ENCODE measurements around the gene LTB. TPM values are rescaled to one million over a fixed set of nuclear protein-coding genes. Genes with fewer than 3 reads are reported as not detected.

The LTB gene
- total and polyA plus RNA-seq, 5 experiments from 2014 or later: 450 to 1,760 (median 707) TPM

DNA sequence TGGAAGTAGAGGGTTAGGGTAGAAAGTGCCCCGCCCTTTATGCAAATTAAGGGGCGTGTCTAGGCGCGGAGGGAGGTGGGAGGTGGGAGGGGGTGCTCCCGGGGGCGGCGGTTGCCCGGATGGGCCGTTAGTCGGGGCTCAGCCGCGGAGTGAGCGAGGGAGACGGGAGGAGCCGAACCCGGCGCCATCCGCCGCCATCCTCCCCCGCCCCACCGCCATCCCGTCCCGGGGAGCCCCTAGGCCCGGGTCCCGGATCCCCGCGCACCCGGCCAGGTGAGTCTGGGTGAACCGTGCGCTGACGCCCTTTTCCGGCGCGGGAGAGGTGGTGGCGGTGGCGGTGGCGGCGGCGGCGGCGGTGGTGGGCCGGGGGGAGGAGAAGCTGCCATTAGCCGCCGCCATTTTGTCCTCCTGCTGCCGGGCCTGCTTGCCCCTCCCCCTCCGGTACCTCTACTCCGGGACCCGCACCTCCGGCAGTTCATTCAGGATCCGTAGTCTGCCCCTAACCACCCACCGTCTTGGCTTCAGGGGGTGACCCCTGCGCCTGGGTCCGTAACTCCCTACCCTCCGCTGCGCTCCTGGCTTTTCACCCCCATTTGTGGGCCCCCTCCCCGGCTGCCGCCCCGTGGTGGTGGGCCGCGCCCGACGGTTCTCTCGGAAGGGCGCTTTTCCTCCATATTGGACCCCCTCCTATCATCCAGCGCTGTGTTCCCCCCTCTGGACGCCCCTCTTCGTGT, 38.5 kb upstream of the LTB start, which contains the start of gene PRRC2A:
Gene PRRC2A, plus strand, starts transcription at position 130 of the 734 bp plus-strand sequence. CDS start 2,075 bp downstream, outside the sequence.
- ATAC-seq: peak; percentile 32 to 58
- peaks cover 0 to 38% (median 8%) of the 10 kb centered on the region in 3 donors for H3K36me3 Mint-ChIP-seq

GRCh38 chr6:31619805-31620585, 37.8 kb upstream of the LTB start:
- ATAC-seq (peak; percentile 83), DNase-seq (peak; percentile 88 to 97 (median 96))
- Mint-ChIP-seq H3K4me1 (peaks cover 31 to 60% (median 46%) of the 10 kb centered on the region in 4 donors), H3K27me3 (no peaks in the 10 kb centered on the region), H3K9me3 (no peaks in the 10 kb centered on the region), H3K27ac (peak overlapping the region; percentile 95 to 100 (median 98)), H3K36me3 (peaks cover 0 to 30% (median 6%) of the 10 kb centered on the region in 3 donors), H3K4me3 (peak overlapping the region; percentile 77 to 99 (median 94))
- POLR2A ChIA-PET: interaction anchor here (0.5 to 4.4 kb wide), 11 partner anchors 9 to 215 kb away, joined by 3 to 49 read pairs (median 4); partner anchors contain the start of genes BAG6, C6orf47, CSNK2B and DDX39B

More for the DNA sequence above, 38.5 kb upstream of the LTB start, which contains the start of gene PRRC2A:
- Mint-ChIP-seq H3K9me3 (no peaks in the 10 kb centered on the region), H3K4me3 (peak within 1 kb of the TSS; percentile 77 to 99 (median 94)), H3K4me1 (peaks cover 25 to 52% (median 39%) of the 10 kb centered on the region in 4 donors), H3K27me3 (no peaks in the 10 kb centered on the region), H3K27ac (peak within 1 kb of the TSS; percentile 95 to 100 (median 98))
- DNase-seq: peak in 4 of 10 donors; percentile 84 to 93 (median 86)
- POLR2A ChIA-PET: interaction anchor here (0.9 to 4.4 kb wide), 11 partner anchors 9 to 242 kb away, joined by 3 to 49 read pairs (median 6); partner anchors contain the start of genes BAG6, C6orf47, CSNK2B and GPANK1

DNA sequence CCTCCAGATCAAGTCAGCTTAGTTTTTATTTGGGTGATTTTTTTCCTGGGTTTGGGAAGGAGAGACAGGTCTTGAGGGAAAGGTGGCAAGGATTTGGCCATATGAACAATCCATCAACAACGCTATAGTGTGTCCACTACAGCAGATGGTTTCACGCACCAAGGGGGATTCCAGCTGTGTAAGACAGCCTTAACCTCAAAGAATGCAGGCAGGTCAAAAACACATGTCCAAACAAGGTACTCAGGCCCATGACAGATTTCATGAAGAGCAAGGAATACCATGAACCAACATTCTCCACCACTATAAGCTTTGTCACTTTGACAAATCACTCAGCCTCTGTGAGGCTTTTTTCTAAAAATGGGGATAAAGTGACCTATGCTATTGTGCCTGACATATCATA, 34.8 kb upstream of the LTB start:
- no peak for DNase-seq
- no peak for ATAC-seq
- peaks cover 0 to 2% (median under 1%) of the 10 kb centered on the region in 3 donors for H3K36me3 Mint-ChIP-seq
- no peaks in the 10 kb centered on the region for H3K27me3 Mint-ChIP-seq
- H3K4me1 Mint-ChIP-seq: peaks cover 29 to 59% (median 48%) of the 10 kb centered on the region in 4 donors
- POLR2A ChIA-PET: interaction anchor here (0.7 to 1.8 kb wide), 7 partner anchors 35 to 1356 kb away, joined by 3 to 9 read pairs (median 4); partner anchors contain the start of genes BAG6, C6orf47, LTB and MICB
- H3K9me3 Mint-ChIP-seq: no peaks in the 10 kb centered on the region
- peak overlapping the region; percentile 11 to 90 (median 82) for H3K4me3 Mint-ChIP-seq
- peak overlapping the region; percentile 86 to 97 (median 92) for H3K27ac Mint-ChIP-seq

DNA sequence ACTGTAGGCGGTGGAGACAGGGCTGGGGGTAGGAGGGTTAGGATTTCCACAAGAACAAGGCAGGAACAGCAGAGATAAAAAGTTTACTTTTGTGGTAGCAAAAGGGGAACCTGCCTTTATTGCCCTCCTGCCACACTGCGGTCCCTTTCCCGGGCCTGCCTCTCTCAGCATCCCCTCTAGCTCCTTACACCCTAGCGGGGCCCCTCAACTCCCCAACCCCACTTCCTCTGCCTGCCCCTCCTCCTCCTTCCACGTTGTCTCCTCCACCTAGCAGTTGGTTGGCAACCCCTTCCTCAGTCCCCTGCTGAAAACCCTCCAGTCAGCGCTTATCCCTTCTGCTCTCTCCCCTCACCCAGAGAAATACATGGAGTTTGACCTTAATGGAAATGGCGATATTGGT, 33.5 kb upstream of the LTB start:
- ATAC-seq (no peak), DNase-seq (peak in 8 of 10 donors; percentile 34 to 56 (median 43))
- Mint-ChIP-seq H3K36me3 (no peaks in the 10 kb centered on the region), H3K4me1 (peaks cover 22 to 49% (median 38%) of the 10 kb centered on the region in 4 donors), H3K9me3 (no peaks in the 10 kb centered on the region), H3K27ac (peak overlapping the region; percentile 86 to 97 (median 92)), H3K4me3 (peak overlapping the region; percentile 70 to 90 (median 84)), H3K27me3 (no peaks in the 10 kb centered on the region)
- POLR2A ChIA-PET: interaction anchor here (0.9 to 1.5 kb wide), 6 partner anchors 18 to 57 kb away, joined by 3 to 5 read pairs (median 4); partner anchors contain the start of genes BAG6, C6orf47 and LTB

DNA sequence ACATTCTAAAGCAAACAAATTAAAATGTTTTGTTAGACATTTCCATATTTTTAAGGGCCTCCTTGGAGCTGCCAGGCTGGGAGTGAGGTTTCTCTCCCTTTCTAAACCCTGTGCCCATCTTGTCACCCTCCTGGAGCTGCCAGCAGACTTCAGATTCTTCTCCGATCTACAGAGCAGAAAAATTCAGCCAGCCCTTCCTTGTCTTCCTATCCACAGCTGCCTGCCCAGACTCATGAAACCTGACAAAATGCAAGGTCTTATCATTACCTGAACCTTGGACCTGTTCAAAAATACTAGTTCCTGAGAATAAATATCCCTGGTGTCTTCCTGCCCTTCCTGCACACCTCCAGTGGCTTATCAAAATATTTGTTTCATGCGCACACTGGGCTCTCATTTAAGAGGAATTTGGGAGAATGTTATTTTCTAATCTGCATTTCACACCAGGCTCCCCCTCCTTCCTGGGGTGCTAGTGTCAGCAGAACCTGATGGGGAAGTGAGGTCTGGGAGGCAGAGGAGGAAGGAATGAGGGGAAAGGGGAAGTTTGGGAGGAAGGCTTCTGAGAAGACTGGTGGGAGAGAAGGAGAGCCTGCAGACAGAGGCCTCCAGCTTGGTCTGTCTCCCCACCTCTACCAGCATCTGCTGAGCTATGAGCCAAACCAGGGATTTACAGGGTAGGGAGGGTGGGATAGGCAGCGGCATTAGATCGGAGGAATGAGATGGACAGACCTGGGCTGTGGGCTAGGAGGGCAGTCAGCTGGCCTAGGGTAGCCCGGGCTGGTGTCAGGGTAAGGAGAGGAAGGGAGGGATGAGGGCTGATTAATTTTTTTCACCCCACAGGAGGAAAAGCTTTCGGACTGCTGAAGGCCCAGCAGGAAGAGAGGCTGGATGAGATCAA, 32.7 kb upstream of the LTB start, which contains the start of gene AIF1:
Gene AIF1, plus strand, starts transcription at position 551 of the 895 bp plus-strand sequence. Its CDS starts 96 bp downstream, at position 647.
- Mint-ChIP-seq H3K27me3 (no peaks in the 10 kb centered on the region), H3K27ac (peak within 1 kb of the TSS; percentile 86 to 97 (median 92)), H3K4me3 (peak within 1 kb of the TSS; percentile 70 to 90 (median 84)), H3K36me3 (no peaks in the 10 kb centered on the region), H3K9me3 (no peaks in the 10 kb centered on the region), H3K4me1 (peaks cover 20 to 45% (median 36%) of the 10 kb centered on the region in 4 donors)
- DNase-seq (no peak), ATAC-seq (no peak)
- POLR2A ChIA-PET: interaction anchor here (0.6 to 1.4 kb wide), 8 partner anchors 17 to 315 kb away, joined by 3 to 5 read pairs (median 4); partner anchors contain the start of genes BAG6 and NCR3

DNA sequence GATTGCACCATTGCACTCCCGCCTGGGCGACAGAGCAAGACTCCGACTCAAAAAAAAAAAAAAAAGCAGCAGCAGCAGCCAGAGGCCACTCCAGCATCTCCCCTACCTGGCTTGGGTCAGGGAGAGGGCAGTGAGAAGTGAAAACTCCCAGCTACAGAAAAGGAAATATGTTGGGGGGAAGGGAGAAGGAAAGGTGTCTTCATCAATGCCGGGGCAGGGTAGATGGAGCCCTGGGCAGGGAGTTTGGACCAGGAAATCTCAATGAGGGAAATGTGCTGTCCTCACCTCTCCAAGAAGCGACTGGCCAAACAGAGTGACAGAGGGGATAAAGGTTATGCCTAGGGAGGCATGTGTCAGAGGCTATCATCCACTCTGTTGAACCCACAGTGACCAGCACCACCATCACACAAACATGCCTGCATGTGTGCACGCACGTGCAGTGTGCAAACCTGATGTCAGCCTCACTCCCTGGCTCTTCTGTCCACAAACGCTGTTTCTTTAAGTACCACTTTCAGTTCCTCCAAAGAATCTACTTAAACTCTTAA, 31.9 kb upstream of the LTB start:
- Mint-ChIP-seq H3K27ac (peak overlapping the region in 9 of 10 donors; percentile 48 to 97 (median 91)), H3K4me3 (peak overlapping the region in 3 of 10 donors; percentile 79 to 90 (median 82)), H3K36me3 (no peaks in the 10 kb centered on the region), H3K4me1 (peaks cover 22 to 41% (median 33%) of the 10 kb centered on the region in 4 donors), H3K27me3 (no peaks in the 10 kb centered on the region), H3K9me3 (no peaks in the 10 kb centered on the region)
- no peak for ATAC-seq
- DNase-seq: no peak
- POLR2A ChIA-PET: interaction anchor here (0.6 to 1.0 kb wide), 3 partner anchors 21 to 315 kb away, joined by 3 to 5 read pairs (median 4); partner anchors contain the start of genes BAG6 and NCR3

- Mint-ChIP-seq H3K36me3 (no peaks in the 10 kb centered on the region), H3K4me1 (peaks cover 14 to 23% (median 20%) of the 10 kb centered on the region in 4 donors), H3K4me3 (no peak overlapping the region), H3K9me3 (no peaks in the 10 kb centered on the region), H3K27me3 (no peaks in the 10 kb centered on the region), H3K27ac (peak overlapping the region in 2 of 10 donors; percentile 34 to 66)
- ATAC-seq: no peak
- no peak for DNase-seq
- POLR2A ChIA-PET: no interaction called here
Measured at GRCh38 chr6:31610968-31611367, 28.7 kb upstream of the LTB start.

DNA sequence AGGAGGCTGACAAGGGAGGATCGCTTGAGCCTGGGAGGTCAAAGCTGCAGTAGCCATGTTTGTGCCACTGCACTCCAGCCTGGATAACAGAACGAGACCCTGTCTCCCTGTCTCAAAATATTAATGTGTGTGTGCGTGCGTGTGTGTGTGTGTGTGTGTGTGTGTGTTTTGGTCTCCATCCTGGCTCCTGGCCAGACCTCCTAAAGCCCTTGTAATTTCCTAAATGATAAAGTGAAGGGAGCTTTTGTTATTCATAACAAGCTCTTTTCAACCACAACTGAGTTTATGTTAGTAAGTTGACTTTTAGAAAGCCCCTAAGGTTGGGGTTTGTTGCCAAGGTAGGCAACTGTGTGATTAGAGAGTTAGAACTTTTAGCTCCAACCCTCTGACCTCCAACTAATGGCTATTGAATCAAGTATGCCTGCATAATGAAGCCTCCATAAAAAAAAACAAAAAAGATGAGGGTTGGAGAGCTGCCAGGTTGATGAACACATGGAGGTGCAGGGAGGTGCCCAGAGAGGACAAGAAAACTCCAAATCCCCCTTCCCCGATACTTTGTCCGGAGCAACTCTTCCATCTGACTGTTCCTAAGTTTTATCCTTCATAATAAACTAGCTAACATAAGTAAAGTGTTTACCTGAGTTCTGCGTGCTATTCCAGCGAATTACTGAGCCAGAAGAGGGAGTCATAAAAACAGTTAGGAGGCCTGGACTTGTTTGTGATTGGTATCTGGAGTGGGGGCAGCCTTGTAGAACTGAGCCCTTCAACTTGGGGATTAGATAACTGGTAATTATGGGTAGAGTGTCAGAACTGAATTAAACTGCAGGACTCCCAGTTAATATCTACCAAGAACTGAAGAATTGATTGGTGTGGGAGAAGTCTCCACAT, 27.5 kb upstream of the LTB start:
- POLR2A ChIA-PET: interaction anchor here (0.6 to 0.9 kb wide), 3 partner anchors 60 to 144 kb away, joined by 3 to 4 read pairs (median 3); partner anchors contain the start of gene NFKBIL1
- Mint-ChIP-seq H3K27ac (peak overlapping the region in 1 of 10 donors; percentile 42), H3K4me1 (peaks cover 4 to 11% (median 8%) of the 10 kb centered on the region in 4 donors), H3K27me3 (no peaks in the 10 kb centered on the region), H3K9me3 (no peaks in the 10 kb centered on the region), H3K4me3 (no peak overlapping the region), H3K36me3 (no peaks in the 10 kb centered on the region)
- no peak for ATAC-seq
- no peak for DNase-seq

DNA sequence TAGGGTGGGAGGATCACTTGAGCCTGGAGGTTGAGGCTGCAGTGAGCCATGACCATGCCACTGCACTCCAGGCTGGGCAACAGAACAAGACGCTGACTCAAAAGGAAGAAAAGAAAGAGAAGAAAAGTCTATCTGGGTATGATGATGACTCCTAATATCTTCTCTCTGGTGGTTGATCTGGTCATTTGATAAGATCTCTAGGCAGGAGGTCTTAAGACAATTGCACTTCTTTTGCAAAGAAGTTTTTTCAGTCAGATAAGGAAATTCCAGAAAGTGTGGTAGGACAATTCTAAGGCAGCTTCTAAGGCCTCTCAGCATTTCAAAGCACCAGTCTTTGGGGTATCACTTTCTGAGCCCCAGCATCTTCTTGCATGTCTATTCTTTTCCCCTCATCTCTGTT, 25.1 kb upstream of the LTB start:
- H3K36me3 Mint-ChIP-seq: no peaks in the 10 kb centered on the region
- POLR2A ChIA-PET: interaction anchor here (0.7 to 1.2 kb wide), 2 partner anchors 22 to 37 kb away, joined by 3 to 9 read pairs; no protein-coding TSS in a partner anchor

DNA sequence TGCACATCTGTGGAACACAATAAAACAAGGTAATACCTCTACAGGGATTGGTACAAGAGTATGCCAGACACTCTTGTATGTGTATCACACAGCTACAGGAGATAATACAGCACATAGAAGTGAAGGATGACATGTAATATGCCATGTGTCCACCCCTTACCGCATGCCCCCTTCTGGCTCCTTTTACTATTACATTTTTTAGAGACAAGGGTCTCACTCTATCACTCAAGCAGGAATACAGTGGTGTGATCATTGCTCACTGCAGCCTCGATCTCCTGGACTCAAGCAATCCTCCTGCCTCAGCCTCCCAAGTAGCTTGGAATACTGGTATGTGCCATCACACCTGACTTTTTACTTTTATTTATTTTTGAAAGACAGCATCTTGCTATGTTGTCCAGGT, 14.8 kb upstream of the LTB start:
- no peaks in the 10 kb centered on the region for H3K27me3 Mint-ChIP-seq
- H3K4me3 Mint-ChIP-seq: peak overlapping the region in 9 of 10 donors; percentile 30 to 74 (median 62)
- POLR2A ChIA-PET: interaction anchor here (1.4 to 38.0 kb wide), 5 partner anchors 18 to 102 kb away, joined by 4 to 1584 read pairs (median 41); partner anchors contain the start of genes AIF1, ATP6V1G2, DDX39B and LST1
- no peaks in the 10 kb centered on the region for H3K36me3 Mint-ChIP-seq
- ATAC-seq: peak; percentile 78 to 80
- peak in 7 of 10 donors; percentile 42 to 82 (median 79) for DNase-seq
- peak overlapping the region; percentile 46 to 90 (median 84) for H3K27ac Mint-ChIP-seq
- H3K9me3 Mint-ChIP-seq: no peaks in the 10 kb centered on the region
- H3K4me1 Mint-ChIP-seq: peaks cover 19 to 57% (median 54%) of the 10 kb centered on the region in 4 donors

More for the DNA sequence above, 25.1 kb upstream of the LTB start:
- Mint-ChIP-seq H3K4me1 (peaks cover 0 to 2% (median 0%) of the 10 kb centered on the region in 4 donors), H3K9me3 (no peaks in the 10 kb centered on the region), H3K27me3 (peaks cover 0 to 1% (median 0%) of the 10 kb centered on the region in 5 donors), H3K27ac (no peak overlapping the region), H3K4me3 (no peak overlapping the region)
- ATAC-seq (no peak), DNase-seq (no peak)
